Erythroblast (primary cell): ENCODE results near the gene ARPC1B.

Experiments
- GATA1 ChIP-seq: IDR thresholded peaks from 2 replicates; pipeline ENCODE4 v1.6.1; 2011; ENCODE audit warnings: low read depth, mild to moderate bottlenecking, control low read depth, low read length, moderate library complexity
- POLR2A ChIP-seq: IDR thresholded peaks from 2 replicates; pipeline ENCODE4 v1.6.1; 2011; ENCODE audit warnings: mild to moderate bottlenecking, low read length

DNA sequence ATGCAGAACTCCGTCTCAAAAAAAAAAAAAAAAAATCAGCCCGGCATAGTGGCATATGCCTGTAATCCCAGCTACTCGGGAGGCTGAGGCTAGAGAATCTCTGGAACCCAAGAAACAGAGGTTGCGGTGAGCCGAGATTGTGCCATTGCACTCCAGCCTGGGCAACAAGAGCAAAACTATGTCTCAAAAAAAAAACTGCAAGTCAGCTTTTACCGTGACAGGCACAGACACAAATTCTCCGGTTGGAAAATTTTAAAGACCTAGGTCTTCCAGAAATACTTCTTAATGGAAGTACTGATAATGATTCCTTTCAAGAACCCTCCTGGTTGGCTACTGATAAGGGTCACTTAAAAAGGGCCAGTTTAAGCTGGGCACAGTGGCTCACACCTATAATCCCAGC is 19.4 kb upstream of the ARPC1B start:
- TF ChIP-seq POLR2A (no peak), GATA1 (no peak)
